GM12892 (cell line): ENCODE data around the gene CD96.

Source experiments
- POLR2A ChIP-seq: IDR thresholded peaks from 2 replicates; pipeline ENCODE4 v1.6.1; 2011; ENCODE audit warnings: low read depth, low read length, control low read depth
- POLR2AphosphoS5 ChIP-seq: IDR thresholded peaks from 2 replicates; pipeline ENCODE4 v1.6.1; 2011; ENCODE audit warnings: low read depth, low read length, control low read depth
- TAF1 ChIP-seq: IDR thresholded peaks from 2 replicates; pipeline ENCODE4 v1.6.1; 2011; ENCODE audit warnings: low read depth, mild to moderate bottlenecking, control low read depth, low read length, borderline replicate concordance

GRCh38 chr3:111610189-111610588 is 68.2 kb downstream of the CD96 start:
- TF ChIP-seq POLR2A (no peak), POLR2AphosphoS5 (no peak), TAF1 (no peak)
